Measurements from ENCODE around the gene CHRNA5. TPM values are rescaled to one million over a fixed set of nuclear protein-coding genes. Genes with fewer than 3 reads are reported as not detected.

The CHRNA5 gene
- total RNA-seq, 2 experiments from 2014 or later: 2.0 to 2.7 TPM

- intact Hi-C loops (cut with micrococcal nuclease): no loop called here
- H3K36me3 Mint-ChIP-seq (ENCODE audit: low read depth): no peaks in the 10 kb centered on the region
- H3K4me3 Mint-ChIP-seq: no peak overlapping the region
- ChIA-PET POLR2A (no interaction called here), CTCF (no interaction called here)
- peaks cover 43% of the 10 kb centered on the region for H3K27me3 Mint-ChIP-seq
- ATAC-seq (no peak), DNase-seq (no peak)
- no peak for TF ChIP-seq CTCF (IDR thresholded peaks at IDR 0.05)
- peaks cover 4% of the 10 kb centered on the region for H3K4me1 Mint-ChIP-seq (ENCODE audit: low read depth)
- H3K9me3 Mint-ChIP-seq: no peaks in the 10 kb centered on the region
- no peak overlapping the region for H3K27ac Mint-ChIP-seq
Measured at GRCh38 chr15:78621810-78622402, 56.6 kb downstream of the CHRNA5 start.

- intact Hi-C loops (cut with micrococcal nuclease): no loop called here
- Mint-ChIP-seq H3K27me3 (peaks cover 39% of the 10 kb centered on the region), H3K4me3 (no peak overlapping the region), H3K36me3 (ENCODE audit: low read depth) (no peaks in the 10 kb centered on the region), H3K9me3 (no peaks in the 10 kb centered on the region), H3K27ac (no peak overlapping the region), H3K4me1 (ENCODE audit: low read depth) (peaks cover 4% of the 10 kb centered on the region)
- no peak for TF ChIP-seq CTCF (IDR thresholded peaks at IDR 0.05)
- ChIA-PET POLR2A (no interaction called here), CTCF (interaction anchor here (1.3 to 1.4 kb wide), 2 partner anchors 16 to 85 kb away, joined by 4 to 5 read pairs; no protein-coding TSS in a partner anchor)
- DNase-seq (no peak), ATAC-seq (no peak)
Measured at GRCh38 chr15:78623786-78624497, 58.6 kb downstream of the CHRNA5 start.

GRCh38 chr15:78624651-78625590 lies 59.6 kb downstream of the CHRNA5 start:
- H3K9me3 Mint-ChIP-seq: no peaks in the 10 kb centered on the region
- ChIA-PET CTCF (interaction anchor here (1.1 to 1.4 kb wide), 3 partner anchors 15 to 116 kb away, joined by 3 to 5 read pairs (median 3); no protein-coding TSS in a partner anchor), POLR2A (no interaction called here)
- no peaks in the 10 kb centered on the region for H3K36me3 Mint-ChIP-seq (ENCODE audit: low read depth)
- no peak for ATAC-seq
- intact Hi-C loops (cut with micrococcal nuclease): no loop called here
- TF ChIP-seq CTCF (IDR thresholded peaks at IDR 0.05): no peak
- DNase-seq: no peak
- peaks cover 4% of the 10 kb centered on the region for H3K4me1 Mint-ChIP-seq (ENCODE audit: low read depth)
- no peak overlapping the region for H3K4me3 Mint-ChIP-seq
- H3K27ac Mint-ChIP-seq: no peak overlapping the region
- H3K27me3 Mint-ChIP-seq: peaks cover 29% of the 10 kb centered on the region

GRCh38 chr15:78625606-78626280 lies 60.4 kb downstream of the CHRNA5 start:
- Mint-ChIP-seq H3K27me3 (peaks cover 27% of the 10 kb centered on the region), H3K4me3 (no peak overlapping the region), H3K9me3 (no peaks in the 10 kb centered on the region), H3K36me3 (ENCODE audit: low read depth) (no peaks in the 10 kb centered on the region), H3K4me1 (ENCODE audit: low read depth) (peaks cover 4% of the 10 kb centered on the region), H3K27ac (no peak overlapping the region)
- CTCF ChIA-PET: interaction anchor here (1.1 to 1.7 kb wide), 5 partner anchors 10 to 116 kb away, joined by 3 to 7 read pairs (median 4); no protein-coding TSS in a partner anchor
- DNase-seq (no peak), ATAC-seq (no peak)
- no peak for TF ChIP-seq CTCF (IDR thresholded peaks at IDR 0.05)
- POLR2A ChIA-PET: no interaction called here
- intact Hi-C loops (cut with micrococcal nuclease): no loop called here
